ENCODE results near the gene CHST9.
"Not testable (repeated sequence)": the region's sequence is repeated elsewhere in the genome, so short reads cannot be mapped to it uniquely, and the experiment has no call there.

DNA sequence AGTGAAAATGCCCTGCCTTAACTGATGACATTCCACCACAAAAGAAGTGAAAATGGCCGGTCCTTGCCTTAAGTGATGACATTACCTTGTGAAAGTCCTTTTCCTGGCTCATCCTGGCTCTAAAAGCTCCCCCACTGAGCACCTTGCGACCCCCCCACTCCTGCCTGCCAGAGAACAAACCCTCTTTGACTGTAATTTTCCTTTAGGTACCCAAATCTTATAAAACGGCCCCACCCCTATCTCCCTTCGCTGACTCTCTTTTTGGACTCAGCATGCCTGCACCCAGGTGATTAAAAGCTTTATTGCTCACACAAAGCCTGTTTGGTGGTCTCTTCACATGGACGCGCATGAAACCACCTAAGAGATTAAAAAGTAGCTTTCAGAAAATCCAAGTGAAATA, 47.2 kb upstream of the CHST9 start:
- not testable (repeated sequence) for TF ChIP-seq POLR2A, POLR2AphosphoS5 (IDR thresholded peaks at IDR 0.05)
- TF ChIP-seq, protein P1, sequence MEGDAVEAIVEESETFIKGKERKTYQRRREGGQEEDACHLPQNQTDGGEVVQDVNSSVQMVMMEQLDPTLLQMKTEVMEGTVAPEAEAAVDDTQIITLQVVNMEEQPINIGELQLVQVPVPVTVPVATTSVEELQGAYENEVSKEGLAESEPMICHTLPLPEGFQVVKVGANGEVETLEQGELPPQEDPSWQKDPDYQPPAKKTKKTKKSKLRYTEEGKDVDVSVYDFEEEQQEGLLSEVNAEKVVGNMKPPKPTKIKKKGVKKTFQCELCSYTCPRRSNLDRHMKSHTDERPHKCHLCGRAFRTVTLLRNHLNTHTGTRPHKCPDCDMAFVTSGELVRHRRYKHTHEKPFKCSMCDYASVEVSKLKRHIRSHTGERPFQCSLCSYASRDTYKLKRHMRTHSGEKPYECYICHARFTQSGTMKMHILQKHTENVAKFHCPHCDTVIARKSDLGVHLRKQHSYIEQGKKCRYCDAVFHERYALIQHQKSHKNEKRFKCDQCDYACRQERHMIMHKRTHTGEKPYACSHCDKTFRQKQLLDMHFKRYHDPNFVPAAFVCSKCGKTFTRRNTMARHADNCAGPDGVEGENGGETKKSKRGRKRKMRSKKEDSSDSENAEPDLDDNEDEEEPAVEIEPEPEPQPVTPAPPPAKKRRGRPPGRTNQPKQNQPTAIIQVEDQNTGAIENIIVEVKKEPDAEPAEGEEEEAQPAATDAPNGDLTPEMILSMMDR (IDR thresholded peaks at IDR 0.05 in 8 of 11, conservative IDR thresholded peaks at IDR 0.05 in 3 of 11): not testable (repeated sequence)
